Pericardium fibroblast (primary cell): ENCODE data around the gene UGCG. TPM values are rescaled to one million over a fixed set of nuclear protein-coding genes. Genes with fewer than 3 reads are reported as not detected.

ENCODE experiments used
- total RNA-seq: library from RNA; depleted of rRNA; stranded (reverse); fragments of >200 nt; gene quantifications from 2 replicates; pipeline ENCODE4 v1.2.3, GENCODE V29; 2015

UGCG gene
- total RNA-seq: 23.1 and 35.6 TPM in 2 replicates

GRCh38 chr9:111895996-111896941, at the start of gene UGCG:
Gene UGCG (plus strand): TSS chr9:111896814. CDS start chr9:111897216, 402 bp downstream.

Other genes starting within 250 kb of the UGCG start
- 50.1 and 67.4 TPM in 2 replicates for gene GNG10, start 235.2 kb upstream of the UGCG start, total RNA-seq
- gene SHOC1, start 101.9 kb upstream of the UGCG start, total RNA-seq: 0.09 TPM in 1 of 2 replicates, not detected in the other